HEK293 (cell line): ENCODE measurements around the gene CHRNA10.

Experiments
- CTCF ChIP-seq: fragments of 450-650 bp; formaldehyde crosslinking; IDR thresholded peaks from 2 replicates; pipeline ENCODE4 v1.5.1; 2016; ENCODE audit warnings: missing biosample characterization, missing genetic modification characterization
- GLIS1 ChIP-seq: fragments of 450-650 bp; formaldehyde crosslinking; IDR thresholded peaks from 2 replicates; pipeline ENCODE4 v1.5.1; 2016; ENCODE audit warnings: missing biosample characterization, missing genetic modification characterization
- TSHZ1 ChIP-seq: fragments of 450-650 bp; formaldehyde crosslinking; IDR thresholded peaks from 2 replicates; pipeline ENCODE4 v1.5.1; 2016; ENCODE audit warnings: missing biosample characterization, missing genetic modification characterization, borderline replicate concordance
- YY1 ChIP-seq: fragments of 450-650 bp; formaldehyde crosslinking; IDR thresholded peaks from 2 replicates; pipeline ENCODE4 v1.5.1; 2018; ENCODE audit warnings: missing biosample characterization, missing genetic modification characterization
- ZNF664 ChIP-seq: fragments of 450-650 bp; formaldehyde crosslinking; IDR thresholded peaks from 2 replicates; pipeline ENCODE4 v1.5.1; 2016; ENCODE audit warnings: missing biosample characterization, missing genetic modification characterization
- ZNF768 ChIP-seq: fragments of 450-650 bp; formaldehyde crosslinking; IDR thresholded peaks from 2 replicates; pipeline ENCODE4 v1.5.1; 2018; ENCODE audit warnings: missing biosample characterization, mild to moderate bottlenecking, missing genetic modification characterization

GRCh38 chr11:3642071-3642951 is 28.9 kb downstream of the CHRNA10 start:
- no peak for TF ChIP-seq CTCF
- TF ChIP-seq TSHZ1: no peak
- no peak for TF ChIP-seq YY1 (tag by site-specific recombination)
- no peak for TF ChIP-seq ZNF768 (tag by site-specific recombination)
- TF ChIP-seq GLIS1 (tag by site-specific recombination): peak; percentile 82
- no peak for TF ChIP-seq ZNF664 (tag by site-specific recombination)
